Measurements from ENCODE around the gene ZNF512B. TPM values are rescaled to one million over a fixed set of nuclear protein-coding genes. Genes with fewer than 3 reads are reported as not detected.
A peak's percentile ranks its signal among the peaks of the same experiment; 100 is the strongest.

ZNF512B gene
- total RNA-seq, 3 donors from 2014 or later (not counting 1 experiment from before 2014, with no cell fraction given) = 11.5 to 16.8 (median 13.8) TPM

- peak within 1 kb of the TSS; percentile 95 for H3K4me3 Mint-ChIP-seq
- no peaks in the 10 kb centered on the region for H3K9me3 Mint-ChIP-seq
- DNase-seq (peak; percentile 54 to 87), ATAC-seq (peak; percentile 14 to 37 (median 17))
- Histone ChIP-seq H3K4me3 (ENCODE audit: low read length) (peak within 1 kb of the TSS; percentile 62), H3K9me3 (ENCODE audit: control insufficient read depth, insufficient read depth, low read length) (no peaks in the 10 kb centered on the region), H3K4me1 (ENCODE audit: control insufficient read depth, insufficient read depth, low read length) (peaks cover 54% of the 10 kb centered on the region), H3K27me3 (ENCODE audit: control insufficient read depth, insufficient read depth, low read length) (no peaks in the 10 kb centered on the region), H3K36me3 (ENCODE audit: control insufficient read depth, insufficient read depth, low read length) (peaks cover 16% of the 10 kb centered on the region), H3K27ac (ENCODE audit: low read length) (peak within 1 kb of the TSS; percentile 85)
- no peaks in the 10 kb centered on the region for H3K27me3 Mint-ChIP-seq (ENCODE audit: low read depth in 2 of 2)
- TF ChIP-seq CTCF (IDR thresholded peaks at IDR 0.05) = no peak
- peaks cover 57 to 69% of the 10 kb centered on the region in 2 donors for H3K4me1 Mint-ChIP-seq
- intact Hi-C loops (cut with micrococcal nuclease) = loop anchor here (2.0 to 5.0 kb wide), 3 partner anchors 23 to 442 kb away; partner anchors contain the start of genes PTK6 and UCKL1
- H3K36me3 Mint-ChIP-seq = peaks cover 11% of the 10 kb centered on the region
- H3K27ac Mint-ChIP-seq = peak within 1 kb of the TSS; percentile 88 to 95
- under 1% methylated on average over 52 of the region's 52 CpGs for WGBS (ENCODE audit: insufficient coverage)
Measured at GRCh38 chr20:63979557-63980316, 10.0 kb upstream of the ZNF512B start, which contains the start of gene SAMD10. TSS of gene SAMD10 (minus strand) at chr20:63979642. CDS start at chr20:63979467, 175 bp downstream.

- intact Hi-C loops (cut with micrococcal nuclease) = loop anchor here (2.0 to 5.0 kb wide), 2 partner anchors 22 to 442 kb away; partner anchors contain the start of genes PTK6 and UCKL1
- ATAC-seq (no peak), DNase-seq (no peak)
- H3K27me3 Mint-ChIP-seq (ENCODE audit: low read depth in 2 of 2) = no peaks in the 10 kb centered on the region
- no peaks in the 10 kb centered on the region for H3K9me3 Mint-ChIP-seq
- peak overlapping the region; percentile 83 for H3K4me3 Mint-ChIP-seq
- peaks cover 56% of the 10 kb centered on the region for H3K4me1 ChIP-seq (ENCODE audit: control insufficient read depth, insufficient read depth, low read length)
- no peaks in the 10 kb centered on the region for H3K27me3 ChIP-seq (ENCODE audit: control insufficient read depth, insufficient read depth, low read length)
- H3K27ac ChIP-seq (ENCODE audit: low read length) = peak overlapping the region; percentile 85
- WGBS (ENCODE audit: insufficient coverage) = under 1% methylated on average over 47 of the region's 47 CpGs
- H3K36me3 Mint-ChIP-seq = peaks cover 7% of the 10 kb centered on the region
- H3K9me3 ChIP-seq (ENCODE audit: control insufficient read depth, insufficient read depth, low read length) = no peaks in the 10 kb centered on the region
- peak overlapping the region; percentile 58 for H3K4me3 ChIP-seq (ENCODE audit: low read length)
- peak overlapping the region; percentile 88 to 95 for H3K27ac Mint-ChIP-seq
- H3K4me1 Mint-ChIP-seq = peaks cover 53 to 65% of the 10 kb centered on the region in 2 donors
- peaks cover 16% of the 10 kb centered on the region for H3K36me3 ChIP-seq (ENCODE audit: control insufficient read depth, insufficient read depth, low read length)
- TF ChIP-seq CTCF (IDR thresholded peaks at IDR 0.05) = no peak
Measured at GRCh38 chr20:63979229-63979556, 9.5 kb upstream of the ZNF512B start.

- Mint-ChIP-seq H3K4me1 (peaks cover 59 to 71% of the 10 kb centered on the region in 2 donors), H3K36me3 (peaks cover 7% of the 10 kb centered on the region), H3K27me3 (ENCODE audit: low read depth in 2 of 2) (no peaks in the 10 kb centered on the region), H3K9me3 (no peaks in the 10 kb centered on the region), H3K4me3 (peak overlapping the region; percentile 83), H3K27ac (peak overlapping the region; percentile 88 to 95)
- Histone ChIP-seq H3K4me1 (ENCODE audit: control insufficient read depth, insufficient read depth, low read length) (peaks cover 62% of the 10 kb centered on the region), H3K27ac (ENCODE audit: low read length) (peak overlapping the region; percentile 85), H3K27me3 (ENCODE audit: control insufficient read depth, insufficient read depth, low read length) (no peaks in the 10 kb centered on the region), H3K9me3 (ENCODE audit: control insufficient read depth, insufficient read depth, low read length) (no peaks in the 10 kb centered on the region), H3K4me3 (ENCODE audit: low read length) (peak overlapping the region; percentile 58), H3K36me3 (ENCODE audit: control insufficient read depth, insufficient read depth, low read length) (peaks cover 17% of the 10 kb centered on the region)
- ATAC-seq (peak; percentile 22 to 41 (median 24)), DNase-seq (peak; percentile 63 to 76)
- no peak for TF ChIP-seq CTCF (IDR thresholded peaks at IDR 0.05)
- under 1% methylated on average over 49 of the region's 52 CpGs for WGBS (ENCODE audit: insufficient coverage)
- intact Hi-C loops (cut with micrococcal nuclease) = loop anchor here (2.0 to 5.0 kb wide), 2 partner anchors 22 to 441 kb away; partner anchors contain the start of genes PTK6 and UCKL1
Measured at GRCh38 chr20:63978319-63979228, 8.8 kb upstream of the ZNF512B start.

Data from natural killer cell (primary cell).